ENCODE data around the gene ZNF207. TPM values are rescaled to one million over a fixed set of nuclear protein-coding genes. Genes with fewer than 3 reads are reported as not detected.

ZNF207 gene
- total RNA-seq, 1 experiment from 2014 or later = 296 TPM

DNA sequence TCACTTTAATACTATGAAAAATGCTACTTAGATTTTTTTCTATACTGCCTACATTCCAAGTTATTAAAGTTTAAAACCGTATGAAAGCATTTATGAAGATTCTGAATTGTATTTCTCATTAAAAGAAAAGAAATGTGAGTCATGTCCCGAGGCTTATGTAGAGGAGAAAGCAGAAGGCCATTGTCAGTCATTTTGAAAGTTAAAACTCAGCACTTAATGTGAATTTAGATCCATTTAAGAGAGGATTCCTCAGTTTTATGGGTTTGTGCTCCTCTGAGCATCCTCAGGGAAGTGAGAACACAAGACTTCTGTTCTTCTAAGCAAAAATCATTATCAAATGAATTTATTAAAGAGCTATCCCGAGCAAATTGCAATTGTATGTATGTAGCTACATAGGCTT, 19.8 kb upstream of the ZNF207 start:
- H3K9me3 ChIP-seq (ENCODE audit: control insufficient read depth, low read depth, low read length) = no peaks in the 10 kb centered on the region
- peak overlapping the region in 1 of 3 experiments; percentile 44; a peak in 1 of 7 replicates for H3K27ac Mint-ChIP-seq
- H2AFZ ChIP-seq (ENCODE audit: low read length) = no peak overlapping the region
- H4K5ac ChIP-seq (ENCODE audit: insufficient read length, low read depth, low read length) = no peak overlapping the region
- no peaks in the 10 kb centered on the region for H3K23me2 ChIP-seq (ENCODE audit: insufficient read length, low read depth, low read length, poor library complexity, severe bottlenecking)
- no peak overlapping the region for H2BK15ac ChIP-seq (ENCODE audit: low read depth, low read length)
- no peak overlapping the region for H3K9ac ChIP-seq (ENCODE audit: extremely low read depth, insufficient read length, low read length)
- H3K9me3 Mint-ChIP-seq = no peaks in the 10 kb centered on the region
- no peak overlapping the region for H3K14ac ChIP-seq (ENCODE audit: insufficient read depth, low read length)
- no peaks in the 10 kb centered on the region for H3K4me1 Mint-ChIP-seq
- H2BK5ac ChIP-seq (ENCODE audit: insufficient read length, low read length) = no peak overlapping the region
- no peak overlapping the region for H3T11ph ChIP-seq (ENCODE audit: low read length)
- TF ChIP-seq, protein P1, sequence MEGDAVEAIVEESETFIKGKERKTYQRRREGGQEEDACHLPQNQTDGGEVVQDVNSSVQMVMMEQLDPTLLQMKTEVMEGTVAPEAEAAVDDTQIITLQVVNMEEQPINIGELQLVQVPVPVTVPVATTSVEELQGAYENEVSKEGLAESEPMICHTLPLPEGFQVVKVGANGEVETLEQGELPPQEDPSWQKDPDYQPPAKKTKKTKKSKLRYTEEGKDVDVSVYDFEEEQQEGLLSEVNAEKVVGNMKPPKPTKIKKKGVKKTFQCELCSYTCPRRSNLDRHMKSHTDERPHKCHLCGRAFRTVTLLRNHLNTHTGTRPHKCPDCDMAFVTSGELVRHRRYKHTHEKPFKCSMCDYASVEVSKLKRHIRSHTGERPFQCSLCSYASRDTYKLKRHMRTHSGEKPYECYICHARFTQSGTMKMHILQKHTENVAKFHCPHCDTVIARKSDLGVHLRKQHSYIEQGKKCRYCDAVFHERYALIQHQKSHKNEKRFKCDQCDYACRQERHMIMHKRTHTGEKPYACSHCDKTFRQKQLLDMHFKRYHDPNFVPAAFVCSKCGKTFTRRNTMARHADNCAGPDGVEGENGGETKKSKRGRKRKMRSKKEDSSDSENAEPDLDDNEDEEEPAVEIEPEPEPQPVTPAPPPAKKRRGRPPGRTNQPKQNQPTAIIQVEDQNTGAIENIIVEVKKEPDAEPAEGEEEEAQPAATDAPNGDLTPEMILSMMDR (conservative IDR thresholded peaks at IDR 0.05) = no peak
- no peaks in the 10 kb centered on the region for H3K27me3 ChIP-seq (ENCODE audit: insufficient read depth, low read length)
- H3K4me1 ChIP-seq (ENCODE audit: insufficient read depth, low read length) = no peaks in the 10 kb centered on the region
- H3K27ac ChIP-seq (ENCODE audit: insufficient read length, low read depth, low read length) = no peak overlapping the region
- H4K8ac ChIP-seq (replicated peaks; ENCODE audit: insufficient read length, low read depth, low read length) = no peak overlapping the region
- H2AK5ac ChIP-seq (ENCODE audit: insufficient read length, low read length) = no peak overlapping the region
- no peaks in the 10 kb centered on the region for H3K79me1 ChIP-seq (ENCODE audit: insufficient read depth, low read depth, low read length, poor library complexity, severe bottlenecking)
- H2BK20ac ChIP-seq (ENCODE audit: low read depth, low read length, poor library complexity, severe bottlenecking) = no peak overlapping the region
- H4K20me1 ChIP-seq (ENCODE audit: control insufficient read depth, insufficient read depth, insufficient read length) = no peaks in the 10 kb centered on the region
- H3K4me3 Mint-ChIP-seq = no peak overlapping the region
- no peak for DNase-seq
- H4K91ac ChIP-seq (ENCODE audit: insufficient read length, low read depth, low read length) = no peak overlapping the region
- no peak overlapping the region for H2BK12ac ChIP-seq (ENCODE audit: insufficient read length, low read depth, low read length)
- H3K79me2 ChIP-seq (ENCODE audit: insufficient read depth, low read length) = no peaks in the 10 kb centered on the region
- H3K23ac ChIP-seq (ENCODE audit: insufficient read length, low read depth, low read length) = no peak overlapping the region
- H3K27me3 Mint-ChIP-seq (ENCODE audit: low read depth) = no peaks in the 10 kb centered on the region
- H3K4ac ChIP-seq (ENCODE audit: low read depth, low read length) = no peak overlapping the region
- peaks cover 7 to 32% (median 24%) of the 10 kb centered on the region in 3 experiments; a peak in 6 of 7 replicates for H3K36me3 Mint-ChIP-seq (ENCODE audit: insufficient read depth in 1 of 3, low read depth in 3 of 3)
- no peak overlapping the region for H3K4me2 ChIP-seq (ENCODE audit: insufficient read depth, insufficient read length, low read length)
- H3K56ac ChIP-seq (ENCODE audit: insufficient read length, low read depth, low read length) = no peak overlapping the region
- no peak overlapping the region for H3K18ac ChIP-seq (ENCODE audit: insufficient read length, low read depth, low read length)
- no CpG with 5 or more reads among the region's 3 CpGs for WGBS (ENCODE audit: extremely low coverage, insufficient read length, low lambda C conversion rate)
- H2BK120ac ChIP-seq (ENCODE audit: low read depth, low read length, poor library complexity, severe bottlenecking) = no peak overlapping the region
